ENCODE measurements around the gene HTR2A. TPM values are rescaled to one million over a fixed set of nuclear protein-coding genes. Genes with fewer than 3 reads are reported as not detected.

The HTR2A gene
- polyA plus RNA-seq, 1 of the 3 experiments (the other 2 are of a cell fraction) = 0.33 TPM

GRCh38 chr13:46871557-46871956 is 25.3 kb downstream of the HTR2A start:
- Histone ChIP-seq H3F3A (replicated peaks; ENCODE audit: insufficient read depth) (no peaks in the 10 kb centered on the region), H3K9ac (no peak overlapping the region), H3K27ac (ENCODE audit: low read depth in 2 of 2, low read length in 1 of 2) (no peak overlapping the region), H3K4me1 (ENCODE audit: control insufficient read depth in 1 of 2, insufficient read depth in 2 of 2, low read depth in 1 of 2, low read length in 1 of 2) (no peaks in the 10 kb centered on the region), H3K36me3 (replicated peaks in 1 of 2; ENCODE audit: control insufficient read depth in 1 of 2, insufficient read depth in 2 of 2, low read length in 1 of 2) (no peaks in the 10 kb centered on the region), H2AFZ (ENCODE audit: low read depth) (no peak overlapping the region), H3K79me2 (ENCODE audit: insufficient read depth) (no peaks in the 10 kb centered on the region), H3K9me2 (no peaks in the 10 kb centered on the region), H3K27me3 (ENCODE audit: insufficient read depth) (no peaks in the 10 kb centered on the region), H3K4me2 (no peak overlapping the region), H3K4me3 (ENCODE audit: low read depth in 2 of 2, low read length in 1 of 2) (no peak overlapping the region), H3K9me3 (no peaks in the 10 kb centered on the region), H4K20me1 (ENCODE audit: insufficient read depth) (no peaks in the 10 kb centered on the region)
- ChIA-PET POLR2A (no interaction called here), CTCF (no interaction called here)
- DNase-seq = no peak
- WGBS (ENCODE audit: low lambda C conversion rate) = 24% methylated on average over 2 of the region's 2 CpGs
- TF ChIP-seq CTCF (IDR thresholded peaks at IDR 0.05) (no peak), GATA2 (CRISPR knock-in tag; IDR thresholded peaks at IDR 0.05) (no peak), MXI1 (IDR thresholded peaks at IDR 0.05; ENCODE audit: low read depth, low read length) (no peak), JUND (IDR thresholded peaks at IDR 0.05) (no peak), EZH2phosphoT487 (IDR thresholded peaks at IDR 0.05; ENCODE audit: borderline replicate concordance, low read depth) (no peak), TEAD4 (IDR thresholded peaks at IDR 0.05; ENCODE audit: borderline replicate concordance, insufficient read depth) (no peak), MEF2A (IDR thresholded peaks at IDR 0.05; ENCODE audit: borderline replicate concordance, low read depth) (no peak), NRF1 (IDR thresholded peaks at IDR 0.05; ENCODE audit: low read depth, low read length) (no peak), NFIC (IDR thresholded peaks at IDR 0.05; ENCODE audit: borderline replicate concordance) (no peak), IRF3 (IDR thresholded peaks at IDR 0.05; ENCODE audit: low read depth, low read length) (no peak), TAF1 (IDR thresholded peaks at IDR 0.05; ENCODE audit: borderline replicate concordance, low read depth, low read length) (no peak), USF2 (IDR thresholded peaks at IDR 0.05; ENCODE audit: borderline replicate concordance, low read depth, low read length) (no peak), FOXJ3 (CRISPR knock-in tag; IDR thresholded peaks at IDR 0.05) (no peak), POLR2AphosphoS5 (IDR thresholded peaks at IDR 0.05; ENCODE audit: low read depth, low read length) (no peak), GABPA (IDR thresholded peaks at IDR 0.05; ENCODE audit: low read depth) (no peak), RXRA (IDR thresholded peaks at IDR 0.05; ENCODE audit: borderline replicate concordance, low read depth) (no peak), SMC3 (IDR thresholded peaks at IDR 0.05; ENCODE audit: low read depth, low read length) (no peak), FOXM1 (IDR thresholded peaks at IDR 0.05; ENCODE audit: low read depth) (no peak)
